H7 (cell line): ENCODE data around the gene RNPEPL1. TPM values are rescaled to one million over a fixed set of nuclear protein-coding genes. Genes with fewer than 3 reads are reported as not detected.
"Not testable (repeated sequence)": the region's sequence is repeated elsewhere in the genome, so short reads cannot be mapped to it uniquely, and the experiment has no call there.

Source experiments
- DNase-seq: peaks from one replicate; pipeline ENCODE4 v3.0.0; 2012
- H3K27me3 ChIP-seq: 2 replicates; pipeline ENCODE4 v1.6.0; 2011; ENCODE audit warnings: mild to moderate bottlenecking, low read length; ENCODE audit not compliant: control insufficient read depth, insufficient read depth
- H3K36me3 ChIP-seq: replicated peaks from 2 replicates; pipeline ENCODE4 v1.5.1; 2011; ENCODE audit warnings: low read length; ENCODE audit not compliant: control insufficient read depth, insufficient read depth
- H3K4me3 ChIP-seq: 2 replicates; pipeline ENCODE4 v1.5.1; 2011; ENCODE audit warnings: low read depth, mild to moderate bottlenecking, control low read depth, low read length, moderate library complexity; ENCODE audit not compliant: insufficient read depth
- total RNA-seq: library from RNA; depleted of rRNA; stranded (reverse); fragments of >200 nt; shearing (Covaris generic); gene quantifications from 2 replicates; pipeline ENCODE4 v1.2.3, GENCODE V29; 2014

RNPEPL1 gene
- total RNA-seq, 1 experiment from 2014 or later, result 10.3 TPM

GRCh38 chr2:240528406-240529040 is 39.8 kb upstream of the RNPEPL1 start:
- DNase-seq, result peak; percentile 30
- Histone ChIP-seq H3K36me3 (no peaks in the 10 kb centered on the region), H3K27me3 (no peaks in the 10 kb centered on the region), H3K4me3 (no peak overlapping the region)

- Histone ChIP-seq H3K36me3 (no peaks in the 10 kb centered on the region), H3K27me3 (no peaks in the 10 kb centered on the region), H3K4me3 (no peak overlapping the region)
- DNase-seq, result peak; percentile 18
Observed at GRCh38 chr2:240529344-240529999, 38.8 kb upstream of the RNPEPL1 start.

GRCh38 chr2:240530181-240530580 is 38.1 kb upstream of the RNPEPL1 start:
- no peak overlapping the region for H3K4me3 ChIP-seq
- no peaks in the 10 kb centered on the region for H3K27me3 ChIP-seq
- no peak for DNase-seq
- H3K36me3 ChIP-seq, result no peaks in the 10 kb centered on the region

GRCh38 chr2:240531038-240531437 is 37.2 kb upstream of the RNPEPL1 start:
- H3K27me3 ChIP-seq, result no peaks in the 10 kb centered on the region
- no peak overlapping the region for H3K4me3 ChIP-seq
- no peak for DNase-seq
- H3K36me3 ChIP-seq, result no peaks in the 10 kb centered on the region

- DNase-seq, result no peak
- Histone ChIP-seq H3K4me3 (no peak overlapping the region), H3K36me3 (no peaks in the 10 kb centered on the region; the same call in 1 of the 2 replicates), H3K27me3 (no peaks in the 10 kb centered on the region)
Observed at GRCh38 chr2:240532031-240532775, 36.1 kb upstream of the RNPEPL1 start.

GRCh38 chr2:240538031-240538780 is 30.1 kb upstream of the RNPEPL1 start:
- DNase-seq, result no peak
- Histone ChIP-seq H3K36me3 (no peaks in the 10 kb centered on the region; the same call in 1 of the 2 replicates), H3K4me3 (no peak overlapping the region), H3K27me3 (no peaks in the 10 kb centered on the region)

GRCh38 chr2:240539101-240539500 is 29.2 kb upstream of the RNPEPL1 start:
- not testable (repeated sequence) for H3K27me3 ChIP-seq, H3K4me3 ChIP-seq, DNase-seq, H3K36me3 ChIP-seq

- H3K27me3 ChIP-seq, result no peaks in the 10 kb centered on the region
- H3K36me3 ChIP-seq, result no peaks in the 10 kb centered on the region; the same call in 1 of the 2 replicates
- no peak overlapping the region for H3K4me3 ChIP-seq
- DNase-seq, result no peak
Observed at GRCh38 chr2:240539906-240540305, 28.4 kb upstream of the RNPEPL1 start.

GRCh38 chr2:240551288-240551687 is 17.0 kb upstream of the RNPEPL1 start:
- DNase-seq, result no peak
- no peaks in the 10 kb centered on the region for H3K36me3 ChIP-seq
- no peak overlapping the region for H3K4me3 ChIP-seq
- no peaks in the 10 kb centered on the region for H3K27me3 ChIP-seq

- no peak overlapping the region for H3K4me3 ChIP-seq
- H3K27me3 ChIP-seq, result no peaks in the 10 kb centered on the region
- no peaks in the 10 kb centered on the region for H3K36me3 ChIP-seq
- DNase-seq, result no peak
Observed at GRCh38 chr2:240551811-240552210, 16.5 kb upstream of the RNPEPL1 start.

GRCh38 chr2:240553956-240554480 is 14.3 kb upstream of the RNPEPL1 start:
- no peaks in the 10 kb centered on the region; the same call in 1 of the 2 replicates for H3K36me3 ChIP-seq
- peak; percentile 25 for DNase-seq
- peaks cover 11% of the 10 kb centered on the region for H3K27me3 ChIP-seq
- H3K4me3 ChIP-seq, result no peak overlapping the region

GRCh38 chr2:240554767-240555493 is 13.4 kb upstream of the RNPEPL1 start:
- Histone ChIP-seq H3K36me3 (no peaks in the 10 kb centered on the region; the same call in 1 of the 2 replicates), H3K4me3 (no peak overlapping the region), H3K27me3 (peaks cover 20% of the 10 kb centered on the region)
- DNase-seq, result peak; percentile 24

- no peak for DNase-seq
- Histone ChIP-seq H3K36me3 (no peaks in the 10 kb centered on the region; the same call in 1 of the 2 replicates), H3K4me3 (no peak overlapping the region), H3K27me3 (peaks cover 20% of the 10 kb centered on the region)
Observed at GRCh38 chr2:240555541-240556250, 12.6 kb upstream of the RNPEPL1 start.
